ENCODE measurements around the gene SLC25A47.

SLC25A47 gene

GRCh38 chr14:100291305-100292075, 31.6 kb upstream of the SLC25A47 start:
- no peaks in the 10 kb centered on the region for H3K27me3 ChIP-seq (ENCODE audit: insufficient read depth, low read length)
- no peaks in the 10 kb centered on the region for H3K36me3 ChIP-seq (ENCODE audit: insufficient read depth, low read length)
- no peaks in the 10 kb centered on the region for H3K79me2 ChIP-seq (ENCODE audit: insufficient read depth, low read length)
- H3K4me3 ChIP-seq (ENCODE audit: low read depth, low read length, poor library complexity, severe bottlenecking), result no peak overlapping the region
- no peak overlapping the region for H3K9ac ChIP-seq (ENCODE audit: low read length)
- no peaks in the 10 kb centered on the region for H3K4me1 ChIP-seq (ENCODE audit: insufficient read depth, low read length, severe bottlenecking)
- no peaks in the 10 kb centered on the region for H4K20me1 ChIP-seq (ENCODE audit: insufficient read depth, low read length)
- no peak overlapping the region for H3K4me2 ChIP-seq (ENCODE audit: low read length)
- H3F3A ChIP-seq (ENCODE audit: insufficient read depth, low read length), result no peaks in the 10 kb centered on the region
- no peaks in the 10 kb centered on the region for H3K9me3 ChIP-seq (ENCODE audit: low read length)
- H3K27ac ChIP-seq (ENCODE audit: low read depth, low read length, poor library complexity, severe bottlenecking), result no peak overlapping the region
- TF ChIP-seq, protein P1, sequence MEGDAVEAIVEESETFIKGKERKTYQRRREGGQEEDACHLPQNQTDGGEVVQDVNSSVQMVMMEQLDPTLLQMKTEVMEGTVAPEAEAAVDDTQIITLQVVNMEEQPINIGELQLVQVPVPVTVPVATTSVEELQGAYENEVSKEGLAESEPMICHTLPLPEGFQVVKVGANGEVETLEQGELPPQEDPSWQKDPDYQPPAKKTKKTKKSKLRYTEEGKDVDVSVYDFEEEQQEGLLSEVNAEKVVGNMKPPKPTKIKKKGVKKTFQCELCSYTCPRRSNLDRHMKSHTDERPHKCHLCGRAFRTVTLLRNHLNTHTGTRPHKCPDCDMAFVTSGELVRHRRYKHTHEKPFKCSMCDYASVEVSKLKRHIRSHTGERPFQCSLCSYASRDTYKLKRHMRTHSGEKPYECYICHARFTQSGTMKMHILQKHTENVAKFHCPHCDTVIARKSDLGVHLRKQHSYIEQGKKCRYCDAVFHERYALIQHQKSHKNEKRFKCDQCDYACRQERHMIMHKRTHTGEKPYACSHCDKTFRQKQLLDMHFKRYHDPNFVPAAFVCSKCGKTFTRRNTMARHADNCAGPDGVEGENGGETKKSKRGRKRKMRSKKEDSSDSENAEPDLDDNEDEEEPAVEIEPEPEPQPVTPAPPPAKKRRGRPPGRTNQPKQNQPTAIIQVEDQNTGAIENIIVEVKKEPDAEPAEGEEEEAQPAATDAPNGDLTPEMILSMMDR (IDR thresholded peaks at IDR 0.05; ENCODE audit: low read length), result no peak
- no peak for TF ChIP-seq EZH2 (IDR thresholded peaks at IDR 0.05; ENCODE audit: borderline replicate concordance, low read length)
- no peaks in the 10 kb centered on the region for H3K9me2 ChIP-seq (ENCODE audit: low read depth, low read length)
- no peak overlapping the region for H2AFZ ChIP-seq (ENCODE audit: low read length)

- Histone ChIP-seq H3K27ac (ENCODE audit: low read depth, low read length, poor library complexity, severe bottlenecking) (no peak overlapping the region), H3K4me1 (ENCODE audit: insufficient read depth, low read length, severe bottlenecking) (peaks cover 7% of the 10 kb centered on the region), H3K4me3 (ENCODE audit: low read depth, low read length, poor library complexity, severe bottlenecking) (no peak overlapping the region), H3K36me3 (ENCODE audit: insufficient read depth, low read length) (no peaks in the 10 kb centered on the region), H3K79me2 (ENCODE audit: insufficient read depth, low read length) (no peaks in the 10 kb centered on the region), H4K20me1 (ENCODE audit: insufficient read depth, low read length) (no peaks in the 10 kb centered on the region), H3K27me3 (ENCODE audit: insufficient read depth, low read length) (no peaks in the 10 kb centered on the region), H3K4me2 (ENCODE audit: low read length) (no peak overlapping the region), H3F3A (ENCODE audit: insufficient read depth, low read length) (no peaks in the 10 kb centered on the region), H2AFZ (ENCODE audit: low read length) (no peak overlapping the region), H3K9me3 (ENCODE audit: low read length) (no peaks in the 10 kb centered on the region), H3K9me2 (ENCODE audit: low read depth, low read length) (no peaks in the 10 kb centered on the region), H3K9ac (ENCODE audit: low read length) (no peak overlapping the region)
- no peak for TF ChIP-seq EZH2 (IDR thresholded peaks at IDR 0.05; ENCODE audit: borderline replicate concordance, low read length)
Observed at GRCh38 chr14:100292301-100292775, 30.8 kb upstream of the SLC25A47 start.

DNA sequence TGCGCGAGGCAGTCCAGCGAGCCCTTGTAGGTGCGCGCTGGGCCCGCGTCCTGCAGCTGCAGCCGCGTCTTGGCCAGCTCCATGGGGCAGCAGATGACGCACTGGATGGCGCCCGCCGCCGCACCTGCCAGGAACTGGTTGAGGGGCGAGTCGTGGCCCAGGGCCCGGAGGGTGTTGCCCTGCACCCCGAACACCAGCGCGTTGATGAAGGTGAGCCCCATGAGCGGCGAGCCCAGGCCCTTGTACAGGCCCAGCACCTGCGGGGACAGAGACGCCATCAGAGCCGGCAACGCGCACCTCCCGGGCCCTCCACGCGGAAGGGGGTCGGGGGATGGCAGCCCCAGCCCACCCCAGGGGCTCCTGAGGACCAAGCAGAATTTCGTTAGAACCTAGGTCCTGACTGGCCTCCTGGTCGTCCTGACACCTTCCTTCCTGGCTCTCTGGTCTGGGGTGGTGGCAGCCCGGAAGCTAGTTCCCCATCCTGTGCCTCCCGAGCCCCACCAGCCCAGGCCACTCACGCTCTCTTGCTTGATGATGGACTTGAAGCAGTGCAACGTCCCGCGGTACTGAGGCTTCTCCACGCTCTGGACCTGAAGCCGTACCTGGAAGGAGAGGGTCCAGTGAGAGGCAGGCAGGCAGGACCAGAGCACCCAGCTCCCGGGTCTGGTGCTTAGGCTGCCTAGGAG, 30.2 kb upstream of the SLC25A47 start:
- H3K9me2 ChIP-seq (ENCODE audit: low read depth, low read length), result no peaks in the 10 kb centered on the region
- H3K27ac ChIP-seq (ENCODE audit: low read depth, low read length, poor library complexity, severe bottlenecking), result no peak overlapping the region
- H3F3A ChIP-seq (ENCODE audit: insufficient read depth, low read length), result no peaks in the 10 kb centered on the region
- H2AFZ ChIP-seq (ENCODE audit: low read length), result no peak overlapping the region
- no peak overlapping the region for H3K4me2 ChIP-seq (ENCODE audit: low read length)
- H4K20me1 ChIP-seq (ENCODE audit: insufficient read depth, low read length), result no peaks in the 10 kb centered on the region
- no peak overlapping the region for H3K4me3 ChIP-seq (ENCODE audit: low read depth, low read length, poor library complexity, severe bottlenecking)
- no peaks in the 10 kb centered on the region for H3K27me3 ChIP-seq (ENCODE audit: insufficient read depth, low read length)
- no peaks in the 10 kb centered on the region for H3K79me2 ChIP-seq (ENCODE audit: insufficient read depth, low read length)
- H3K9me3 ChIP-seq (ENCODE audit: low read length), result no peaks in the 10 kb centered on the region
- no peak overlapping the region for H3K9ac ChIP-seq (ENCODE audit: low read length)
- peaks cover 12% of the 10 kb centered on the region for H3K4me1 ChIP-seq (ENCODE audit: insufficient read depth, low read length, severe bottlenecking)
- no peaks in the 10 kb centered on the region for H3K36me3 ChIP-seq (ENCODE audit: insufficient read depth, low read length)
- no peak for TF ChIP-seq EZH2 (IDR thresholded peaks at IDR 0.05; ENCODE audit: borderline replicate concordance, low read length)
- TF ChIP-seq, protein P1 (IDR thresholded peaks at IDR 0.05; ENCODE audit: low read length), result no peak
